ENCODE results near the gene EIF2S3.
"Not testable (repeated sequence)": the region's sequence is repeated elsewhere in the genome, so short reads cannot be mapped to it uniquely, and the experiment has no call there.

DNA sequence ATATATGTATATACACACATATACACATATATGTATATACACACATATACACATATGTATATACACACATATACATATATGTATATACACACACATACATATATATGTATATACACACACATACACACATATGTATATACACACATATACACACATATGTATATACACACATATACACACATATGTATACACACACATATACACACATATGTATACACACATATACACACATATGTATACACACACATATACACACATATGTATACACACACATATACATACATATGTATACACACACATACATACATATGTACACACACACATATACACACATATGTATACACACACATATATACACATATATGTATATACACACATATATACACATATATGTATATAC, 8.7 kb upstream of the EIF2S3 start:
- TF ChIP-seq, protein P1, sequence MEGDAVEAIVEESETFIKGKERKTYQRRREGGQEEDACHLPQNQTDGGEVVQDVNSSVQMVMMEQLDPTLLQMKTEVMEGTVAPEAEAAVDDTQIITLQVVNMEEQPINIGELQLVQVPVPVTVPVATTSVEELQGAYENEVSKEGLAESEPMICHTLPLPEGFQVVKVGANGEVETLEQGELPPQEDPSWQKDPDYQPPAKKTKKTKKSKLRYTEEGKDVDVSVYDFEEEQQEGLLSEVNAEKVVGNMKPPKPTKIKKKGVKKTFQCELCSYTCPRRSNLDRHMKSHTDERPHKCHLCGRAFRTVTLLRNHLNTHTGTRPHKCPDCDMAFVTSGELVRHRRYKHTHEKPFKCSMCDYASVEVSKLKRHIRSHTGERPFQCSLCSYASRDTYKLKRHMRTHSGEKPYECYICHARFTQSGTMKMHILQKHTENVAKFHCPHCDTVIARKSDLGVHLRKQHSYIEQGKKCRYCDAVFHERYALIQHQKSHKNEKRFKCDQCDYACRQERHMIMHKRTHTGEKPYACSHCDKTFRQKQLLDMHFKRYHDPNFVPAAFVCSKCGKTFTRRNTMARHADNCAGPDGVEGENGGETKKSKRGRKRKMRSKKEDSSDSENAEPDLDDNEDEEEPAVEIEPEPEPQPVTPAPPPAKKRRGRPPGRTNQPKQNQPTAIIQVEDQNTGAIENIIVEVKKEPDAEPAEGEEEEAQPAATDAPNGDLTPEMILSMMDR (IDR thresholded peaks at IDR 0.05; ENCODE audit: low read depth, low read length) = not testable (repeated sequence)
- TF ChIP-seq EZH2phosphoT487 (IDR thresholded peaks at IDR 0.05; ENCODE audit: low read depth) = not testable (repeated sequence)

Measured in OCI-LY3 (cell line).